Measurements from ENCODE around the gene LRRK2. TPM values are rescaled to one million over a fixed set of nuclear protein-coding genes. Genes with fewer than 3 reads are reported as not detected.

LRRK2 gene
- total RNA-seq, 1 donor: 0.81 TPM

- peak in 2 of 3 donors; percentile 18 to 53 for DNase-seq (ENCODE audit: low read depth in 2 of 3, low spot score in 2 of 3)
Observed at GRCh38 chr12:40312982-40313576, 88.3 kb downstream of the LRRK2 start.

GRCh38 chr12:40313928-40314327 lies 89.1 kb downstream of the LRRK2 start:
- no peak for DNase-seq (ENCODE audit: low read depth in 2 of 3, low spot score in 2 of 3)

GRCh38 chr12:40314927-40315326 lies 90.1 kb downstream of the LRRK2 start:
- DNase-seq (ENCODE audit: low read depth in 2 of 3, low spot score in 2 of 3): peak in 1 of 3 donors; percentile 30

GRCh38 chr12:40315375-40315774 lies 90.6 kb downstream of the LRRK2 start:
- DNase-seq (ENCODE audit: low read depth in 2 of 3, low spot score in 2 of 3): no peak

- no peak for DNase-seq (ENCODE audit: low read depth in 2 of 3, low spot score in 2 of 3)
Observed at GRCh38 chr12:40324261-40324660, 99.5 kb downstream of the LRRK2 start.

- peak in 1 of 3 donors; percentile 38 for DNase-seq (ENCODE audit: low read depth in 2 of 3, low spot score in 2 of 3)
Observed at GRCh38 chr12:40325349-40325960, 100.7 kb downstream of the LRRK2 start.

- no peak for DNase-seq (ENCODE audit: low read depth in 2 of 3, low spot score in 2 of 3)
Observed at GRCh38 chr12:40327535-40327934, 102.7 kb downstream of the LRRK2 start.

- no peak for DNase-seq (ENCODE audit: low read depth in 2 of 3, low spot score in 2 of 3)
Observed at GRCh38 chr12:40330180-40330579, 105.4 kb downstream of the LRRK2 start.

GRCh38 chr12:40331886-40332285 lies 107.1 kb downstream of the LRRK2 start:
- no peak for DNase-seq (ENCODE audit: low read depth in 2 of 3, low spot score in 2 of 3)

GRCh38 chr12:40335991-40336390 lies 111.2 kb downstream of the LRRK2 start:
- DNase-seq (ENCODE audit: low read depth in 2 of 3, low spot score in 2 of 3): no peak

- DNase-seq (ENCODE audit: low read depth in 2 of 3, low spot score in 2 of 3): peak in 1 of 3 donors; percentile 1
Observed at GRCh38 chr12:40336573-40337199, 111.9 kb downstream of the LRRK2 start.

- DNase-seq (ENCODE audit: low read depth in 2 of 3, low spot score in 2 of 3): no peak
Observed at GRCh38 chr12:40338071-40338470, 113.3 kb downstream of the LRRK2 start.

- no peak for DNase-seq (ENCODE audit: low read depth in 2 of 3, low spot score in 2 of 3)
Observed at GRCh38 chr12:40338621-40339020, 113.8 kb downstream of the LRRK2 start.

- DNase-seq (ENCODE audit: low read depth in 2 of 3, low spot score in 2 of 3): no peak
Observed at GRCh38 chr12:40342010-40342409, 117.2 kb downstream of the LRRK2 start.

GRCh38 chr12:40343124-40343523 lies 118.3 kb downstream of the LRRK2 start:
- DNase-seq (ENCODE audit: low read depth in 2 of 3, low spot score in 2 of 3): no peak

- DNase-seq (ENCODE audit: low read depth in 2 of 3, low spot score in 2 of 3): no peak
Observed at GRCh38 chr12:40344312-40344711, 119.5 kb downstream of the LRRK2 start.

- no peak for DNase-seq (ENCODE audit: low read depth in 2 of 3, low spot score in 2 of 3)
Observed at GRCh38 chr12:40351976-40352375, 127.2 kb downstream of the LRRK2 start.

- DNase-seq (ENCODE audit: low read depth in 2 of 3, low spot score in 2 of 3): no peak
Observed at GRCh38 chr12:40375076-40375475, 150.3 kb downstream of the LRRK2 start.

GRCh38 chr12:40376533-40377267 lies 151.9 kb downstream of the LRRK2 start:
- DNase-seq (ENCODE audit: low read depth in 2 of 3, low spot score in 2 of 3): no peak

- DNase-seq (ENCODE audit: low read depth in 2 of 3, low spot score in 2 of 3): no peak
Observed at GRCh38 chr12:40378691-40379090, 153.9 kb downstream of the LRRK2 start.

GRCh38 chr12:40382217-40382616 lies 157.4 kb downstream of the LRRK2 start:
- DNase-seq (ENCODE audit: low read depth in 2 of 3, low spot score in 2 of 3): no peak
